Smooth muscle cell (in vitro differentiated cells): ENCODE measurements around the gene IFNA6. TPM values are rescaled to one million over a fixed set of nuclear protein-coding genes. Genes with fewer than 3 reads are reported as not detected.

Experiments used
- DNase-seq: peaks from one replicate; lab custom pipeline; 2025; ENCODE audit not compliant: unreplicated experiment; lab: John Stamatoyannopoulos, UW
- H2AFZ ChIP-seq: fragments of 200-600 bp; sonication (generic); 2 replicates; pipeline ENCODE4 v1.6.0; 2016; ENCODE audit warnings: antibody characterized with exemption, low read depth, mild to moderate bottlenecking
- H3F3A ChIP-seq: fragments of 200-600 bp; sonication (generic); 2 replicates; pipeline ENCODE4 v1.6.0; 2017; ENCODE audit warnings: antibody characterized with exemption, low read depth
- H3K27ac ChIP-seq: fragments of 200-600 bp; sonication (generic); 2 replicates; pipeline ENCODE4 v1.5.1; 2016; ENCODE audit warnings: low read depth, mild to moderate bottlenecking
- H3K27me3 ChIP-seq: fragments of 200-600 bp; sonication (generic); 2 replicates; pipeline ENCODE4 v1.6.1; 2016; ENCODE audit warnings: low read depth, mild to moderate bottlenecking
- H3K36me3 ChIP-seq: fragments of 200-600 bp; sonication (generic); 2 replicates; pipeline ENCODE4 v1.5.1; 2016; ENCODE audit warnings: low read depth
- H3K4me1 ChIP-seq: fragments of 200-600 bp; sonication (generic); 2 replicates; pipeline ENCODE4 v1.5.1; 2016; ENCODE audit warnings: low read depth
- H3K4me2 ChIP-seq: fragments of 200-600 bp; sonication (generic); 2 replicates; pipeline ENCODE4 v1.6.0; 2016; ENCODE audit warnings: mild to moderate bottlenecking
- H3K4me3 ChIP-seq: fragments of 200-600 bp; sonication (generic); 2 replicates; pipeline ENCODE4 v1.5.1; 2016; ENCODE audit warnings: mild to moderate bottlenecking
- H3K79me2 ChIP-seq: fragments of 200-600 bp; sonication (generic); 2 replicates; pipeline ENCODE4 v1.6.0; 2016; ENCODE audit warnings: low read depth, mild to moderate bottlenecking
- H3K9ac ChIP-seq: fragments of 200-600 bp; sonication (generic); 2 replicates; pipeline ENCODE4 v1.6.0; 2016; ENCODE audit warnings: low read depth
- H3K9me3 ChIP-seq: fragments of 200-600 bp; sonication (generic); replicated peaks from 2 replicates; pipeline ENCODE4 v1.5.1; 2016; ENCODE audit warnings: low read depth
- H4K20me1 ChIP-seq: fragments of 200-600 bp; sonication (generic); 2 replicates; pipeline ENCODE4 v1.6.0; 2016; ENCODE audit warnings: low read depth
- CTCF ChIP-seq: fragments of 200-600 bp; sonication (generic); IDR thresholded peaks from 2 replicates; pipeline ENCODE4 v1.5.1; 2017; ENCODE audit warnings: borderline replicate concordance, mild to moderate bottlenecking, antibody characterized with exemption; ENCODE audit not compliant: insufficient read depth, poor library complexity, severe bottlenecking
- WGBS: methylation state at CpG from one replicate; pipeline ENCODE4 v1.1.7; 2016; ENCODE audit warnings: low lambda C conversion rate; 5-methylcytosine and 5-hydroxymethylcytosine counted together
- polyA plus RNA-seq: library from polyadenylated mRNA; unstranded; fragments of >200 nt; fragmentation: Nextera tagmentation; extraction: Ambion mirVana; gene quantifications from 2 replicates; pipeline ENCODE4 v1.2.1, GENCODE V29; 2016
- total RNA-seq: library from RNA; depleted of rRNA; stranded (reverse); fragments of >200 nt; gene quantifications from 2 replicates; pipeline ENCODE4 v1.2.3, GENCODE V29; 2014

Gene IFNA6
- total and polyA plus RNA-seq, 2 experiments from 2014 or later: not detected

- Histone ChIP-seq H4K20me1 (peaks cover 48% of the 10 kb centered on the region), H3K27ac (no peak overlapping the region), H3K4me2 (no peak overlapping the region), H3K9ac (no peak overlapping the region), H3K79me2 (peaks cover 20% of the 10 kb centered on the region), H2AFZ (no peak overlapping the region), H3K36me3 (no peaks in the 10 kb centered on the region), H3K4me1 (no peaks in the 10 kb centered on the region), H3F3A (peaks cover 7% of the 10 kb centered on the region), H3K4me3 (no peak overlapping the region), H3K27me3 (no peaks in the 10 kb centered on the region), H3K9me3 (no peaks in the 10 kb centered on the region)
- WGBS: 94% methylated on average over 5 of the region's 5 CpGs
- TF ChIP-seq CTCF: no peak
- DNase-seq: no peak
Measured at GRCh38 chr9:21322911-21323461, 27.7 kb downstream of the IFNA6 start.

- Histone ChIP-seq H3K4me1 (no peaks in the 10 kb centered on the region), H4K20me1 (peaks cover 23% of the 10 kb centered on the region), H2AFZ (no peak overlapping the region), H3F3A (no peaks in the 10 kb centered on the region), H3K27ac (no peak overlapping the region), H3K27me3 (no peaks in the 10 kb centered on the region), H3K9me3 (no peaks in the 10 kb centered on the region), H3K36me3 (no peaks in the 10 kb centered on the region), H3K4me3 (no peak overlapping the region), H3K4me2 (no peak overlapping the region), H3K79me2 (no peaks in the 10 kb centered on the region), H3K9ac (no peak overlapping the region)
- 62% methylated on average over 2 of the region's 2 CpGs for WGBS
- no peak for DNase-seq
- no peak for TF ChIP-seq CTCF
Measured at GRCh38 chr9:21320465-21320864, 30.2 kb downstream of the IFNA6 start.

- Histone ChIP-seq H3K27ac (no peak overlapping the region), H3K9me3 (no peaks in the 10 kb centered on the region), H3K9ac (no peak overlapping the region), H3K27me3 (peaks cover 6% of the 10 kb centered on the region), H3K79me2 (no peaks in the 10 kb centered on the region), H2AFZ (no peak overlapping the region), H3F3A (no peaks in the 10 kb centered on the region), H4K20me1 (peaks cover 4% of the 10 kb centered on the region), H3K4me1 (no peaks in the 10 kb centered on the region), H3K4me2 (no peak overlapping the region), H3K4me3 (no peak overlapping the region), H3K36me3 (no peaks in the 10 kb centered on the region)
- no peak for DNase-seq
- TF ChIP-seq CTCF: peak; percentile 72
- WGBS: 15% methylated on average over 7 of the region's 7 CpGs
Measured at GRCh38 chr9:21317956-21318923, 32.4 kb downstream of the IFNA6 start.
